Cardiac muscle cell (in vitro differentiated cells and primary cell): ENCODE measurements around the gene CXCL1. TPM values are rescaled to one million over a fixed set of nuclear protein-coding genes. Genes with fewer than 3 reads are reported as not detected.

Source experiments
- DNase-seq, 2 donors: peaks; one replicate each; pipeline versions ENCODE4 v3.0.0 to v3.0.0-alpha.2; 2010 to 2017; ENCODE audit warnings: low read depth in 1 of 2, low spot score in 1 of 2
- H3K27ac ChIP-seq: fragments of 200-600 bp; sonication (generic); 2 replicates; pipeline ENCODE4 v1.5.1; 2016
- H3K27me3 ChIP-seq: fragments of 200-600 bp; sonication (generic); 2 replicates; pipeline ENCODE4 v1.6.0; 2016; ENCODE audit warnings: control low read depth
- H3K36me3 ChIP-seq: fragments of 200-600 bp; sonication (generic); 2 replicates; pipeline ENCODE4 v1.5.1; 2016; ENCODE audit warnings: control low read depth
- H3K4me1 ChIP-seq: fragments of 200-600 bp; sonication (generic); 2 replicates; pipeline ENCODE4 v1.8.1; 2017; ENCODE audit warnings: low read depth, mild to moderate bottlenecking, mixed run types
- H3K4me3 ChIP-seq: fragments of 200-600 bp; sonication (generic); 2 replicates; pipeline ENCODE4 v1.5.1; 2016; ENCODE audit warnings: mild to moderate bottlenecking
- H3K9me3 ChIP-seq: fragments of 200-600 bp; sonication (generic); 2 replicates; pipeline ENCODE4 v1.5.1; 2017; ENCODE audit warnings: low read depth, mild to moderate bottlenecking, control low read depth
- polyA plus RNA-seq: library from polyadenylated mRNA; unstranded; fragments of >200 nt; fragmentation: Nextera tagmentation; extraction: Ambion mirVana; gene quantifications from 2 replicates; pipeline ENCODE4 v1.2.1, GENCODE V29; 2016
- total RNA-seq: library from RNA; depleted of rRNA; stranded (reverse); fragments of >200 nt; gene quantifications from 2 replicates; pipeline ENCODE4 v1.2.3, GENCODE V29; 2016
- TF ChIP-seq, protein P1 (sequence below): IDR thresholded peaks from 2 replicates; pipeline ENCODE4 v1.5.1; 2012; ENCODE audit warnings: low read depth, mild to moderate bottlenecking, low read length

Gene CXCL1
- total RNA-seq = not detected in 2 replicates
- polyA plus RNA-seq = not detected in 2 replicates

DNA sequence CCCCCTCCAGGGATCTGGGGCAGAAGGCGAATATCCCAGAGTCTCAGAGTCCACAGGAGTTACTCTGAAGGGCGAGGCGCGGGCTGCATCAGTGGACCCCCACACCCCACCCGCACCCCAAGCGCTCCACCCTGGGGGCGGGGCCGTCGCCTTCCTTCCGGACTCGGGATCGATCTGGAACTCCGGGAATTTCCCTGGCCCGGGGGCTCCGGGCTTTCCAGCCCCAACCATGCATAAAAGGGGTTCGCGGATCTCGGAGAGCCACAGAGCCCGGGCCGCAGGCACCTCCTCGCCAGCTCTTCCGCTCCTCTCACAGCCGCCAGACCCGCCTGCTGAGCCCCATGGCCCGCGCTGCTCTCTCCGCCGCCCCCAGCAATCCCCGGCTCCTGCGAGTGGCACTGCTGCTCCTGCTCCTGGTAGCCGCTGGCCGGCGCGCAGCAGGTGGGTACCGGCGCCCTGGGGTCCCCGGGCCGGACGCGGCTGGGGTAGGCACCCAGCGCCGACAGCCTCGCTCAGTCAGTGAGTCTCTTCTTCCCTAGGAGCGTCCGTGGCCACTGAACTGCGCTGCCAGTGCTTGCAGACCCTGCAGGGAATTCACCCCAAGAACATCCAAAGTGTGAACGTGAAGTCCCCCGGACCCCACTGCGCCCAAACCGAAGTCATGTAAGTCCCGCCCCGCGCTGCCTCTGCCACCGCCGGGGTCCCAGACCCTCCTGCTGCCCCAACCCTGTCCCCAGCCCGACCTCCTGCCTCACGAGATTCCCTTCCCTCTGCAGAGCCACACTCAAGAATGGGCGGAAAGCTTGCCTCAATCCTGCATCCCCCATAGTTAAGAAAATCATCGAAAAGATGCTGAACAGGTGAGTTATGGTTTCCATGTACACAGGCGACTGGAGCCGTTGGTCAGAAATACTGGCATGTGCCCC lies at the start of gene CXCL1:
Gene CXCL1, plus strand, starts transcription at position 264 of the 926 bp plus-strand sequence. Its CDS starts 78 bp downstream, at position 342.
- Histone ChIP-seq H3K36me3 (no peaks in the 10 kb centered on the region), H3K27me3 (peaks cover 43% of the 10 kb centered on the region), H3K27ac (no peak within 1 kb of the TSS), H3K4me3 (peak within 1 kb of the TSS; percentile 59), H3K4me1 (no peaks in the 10 kb centered on the region), H3K9me3 (no peaks in the 10 kb centered on the region)
- TF ChIP-seq, protein P1, sequence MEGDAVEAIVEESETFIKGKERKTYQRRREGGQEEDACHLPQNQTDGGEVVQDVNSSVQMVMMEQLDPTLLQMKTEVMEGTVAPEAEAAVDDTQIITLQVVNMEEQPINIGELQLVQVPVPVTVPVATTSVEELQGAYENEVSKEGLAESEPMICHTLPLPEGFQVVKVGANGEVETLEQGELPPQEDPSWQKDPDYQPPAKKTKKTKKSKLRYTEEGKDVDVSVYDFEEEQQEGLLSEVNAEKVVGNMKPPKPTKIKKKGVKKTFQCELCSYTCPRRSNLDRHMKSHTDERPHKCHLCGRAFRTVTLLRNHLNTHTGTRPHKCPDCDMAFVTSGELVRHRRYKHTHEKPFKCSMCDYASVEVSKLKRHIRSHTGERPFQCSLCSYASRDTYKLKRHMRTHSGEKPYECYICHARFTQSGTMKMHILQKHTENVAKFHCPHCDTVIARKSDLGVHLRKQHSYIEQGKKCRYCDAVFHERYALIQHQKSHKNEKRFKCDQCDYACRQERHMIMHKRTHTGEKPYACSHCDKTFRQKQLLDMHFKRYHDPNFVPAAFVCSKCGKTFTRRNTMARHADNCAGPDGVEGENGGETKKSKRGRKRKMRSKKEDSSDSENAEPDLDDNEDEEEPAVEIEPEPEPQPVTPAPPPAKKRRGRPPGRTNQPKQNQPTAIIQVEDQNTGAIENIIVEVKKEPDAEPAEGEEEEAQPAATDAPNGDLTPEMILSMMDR = peak; percentile 20
- DNase-seq = peak; percentile 56 to 63

DNA sequence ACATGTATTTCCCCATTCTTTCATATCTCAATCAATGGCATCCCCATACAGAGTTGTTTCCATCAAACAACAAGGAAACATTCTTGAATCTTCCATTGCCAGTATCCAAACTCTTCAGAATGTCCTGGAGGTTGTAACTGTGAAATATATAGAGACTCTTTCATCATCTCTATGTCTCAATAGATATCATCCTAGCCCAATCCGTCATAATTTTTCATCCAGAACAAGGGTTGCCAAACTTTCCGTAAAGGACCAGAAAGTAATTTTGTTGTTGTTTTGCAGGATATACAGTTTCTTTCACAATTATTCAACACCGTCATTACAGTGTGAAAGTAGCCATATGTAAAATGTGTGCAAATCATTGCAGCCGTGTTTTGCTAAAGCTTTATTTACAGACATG lies 47.9 kb upstream of the CXCL1 start:
- DNase-seq = peak in 1 of 2 donors; percentile 67
- Histone ChIP-seq H3K27me3 (no peaks in the 10 kb centered on the region), H3K4me1 (no peaks in the 10 kb centered on the region), H3K9me3 (no peaks in the 10 kb centered on the region), H3K36me3 (no peaks in the 10 kb centered on the region), H3K4me3 (no peak overlapping the region), H3K27ac (no peak overlapping the region)
- TF ChIP-seq, protein P1 = no peak

DNA sequence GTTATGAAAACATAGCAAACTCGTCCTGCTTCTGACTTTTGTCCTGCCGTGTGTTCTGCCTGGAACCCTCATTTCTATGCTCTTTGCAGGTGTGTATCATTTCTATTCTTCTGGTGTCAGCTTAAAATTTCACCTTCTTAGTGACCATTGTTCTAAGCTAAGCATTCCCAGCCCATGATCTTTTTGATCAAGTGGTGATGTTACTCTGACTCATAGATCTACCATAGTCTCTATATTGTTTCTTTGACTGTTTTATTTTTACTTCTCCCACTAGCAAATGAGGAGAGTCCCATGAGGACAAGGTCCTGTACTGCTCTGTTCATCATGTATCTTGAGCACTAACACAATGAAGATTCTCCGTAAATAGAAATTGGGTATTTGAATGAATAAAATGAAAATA lies 46.8 kb upstream of the CXCL1 start:
- DNase-seq = no peak
- TF ChIP-seq, protein P1 = no peak

DNA sequence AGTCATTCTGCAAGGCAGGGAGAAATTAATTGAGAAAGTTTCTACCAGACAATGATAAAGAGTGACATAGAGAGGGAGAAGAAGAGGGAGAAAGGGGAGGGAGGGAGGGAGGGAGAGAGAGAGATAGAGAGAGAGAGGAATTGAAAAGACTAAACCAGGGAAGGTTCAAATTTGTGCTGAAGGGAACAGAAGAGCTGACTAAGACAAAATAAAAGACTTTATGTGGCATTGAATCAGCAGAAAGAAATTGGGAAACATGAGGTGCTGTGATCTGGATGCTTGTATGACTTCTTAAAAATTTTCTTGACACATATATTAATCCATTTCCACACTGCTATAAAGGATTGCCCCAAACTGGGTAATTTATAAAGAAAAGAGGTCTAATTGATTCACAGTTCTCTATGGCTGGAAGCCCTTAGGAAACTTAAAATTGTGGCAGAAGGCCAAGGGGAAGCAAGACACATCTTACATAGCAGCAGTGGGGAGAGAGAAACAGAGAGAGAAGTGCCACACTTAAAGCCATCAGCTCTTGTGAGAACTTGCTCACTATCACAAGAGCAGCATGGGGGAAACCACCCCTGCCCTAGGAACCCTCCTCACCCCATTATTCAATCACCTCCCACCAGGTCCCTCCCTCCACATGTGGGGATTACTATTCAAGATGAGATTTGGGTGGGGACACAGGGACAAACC lies 46.2 kb upstream of the CXCL1 start:
- no peak overlapping the region for H3K4me3 ChIP-seq
- no peaks in the 10 kb centered on the region for H3K9me3 ChIP-seq
- H3K4me1 ChIP-seq = no peaks in the 10 kb centered on the region
- no peaks in the 10 kb centered on the region for H3K27me3 ChIP-seq
- DNase-seq = peak in 1 of 2 donors; percentile 38
- H3K27ac ChIP-seq = no peak overlapping the region
- TF ChIP-seq, protein P1 = no peak
- no peaks in the 10 kb centered on the region for H3K36me3 ChIP-seq

More for the DNA sequence above, 46.8 kb upstream of the CXCL1 start:
- Histone ChIP-seq H3K4me1 (no peaks in the 10 kb centered on the region), H3K4me3 (no peak overlapping the region), H3K36me3 (no peaks in the 10 kb centered on the region), H3K27ac (no peak overlapping the region), H3K27me3 (no peaks in the 10 kb centered on the region), H3K9me3 (no peaks in the 10 kb centered on the region)

DNA sequence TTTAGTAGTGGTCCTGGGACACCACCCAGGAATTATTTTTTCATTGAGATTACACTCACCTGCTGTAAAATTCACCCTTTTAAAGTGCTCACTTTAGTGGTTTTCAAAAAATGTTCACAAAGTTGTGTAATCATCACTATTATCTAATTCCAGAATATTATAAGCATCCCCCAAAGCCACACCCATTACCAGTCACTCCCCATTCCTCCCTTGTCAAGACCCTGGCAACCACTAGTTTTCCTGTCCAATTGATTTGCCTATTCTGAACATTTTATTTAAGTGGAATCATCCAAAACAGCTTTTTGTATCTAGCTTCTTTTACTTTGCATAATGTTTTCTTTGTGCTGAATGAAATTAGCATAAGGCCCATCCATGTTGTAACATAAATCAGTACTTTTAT lies 45.4 kb upstream of the CXCL1 start:
- no peak overlapping the region for H3K27ac ChIP-seq
- no peaks in the 10 kb centered on the region for H3K9me3 ChIP-seq
- TF ChIP-seq, protein P1 = no peak
- DNase-seq = no peak
- H3K27me3 ChIP-seq = no peaks in the 10 kb centered on the region
- H3K4me1 ChIP-seq = no peaks in the 10 kb centered on the region
- H3K4me3 ChIP-seq = no peak overlapping the region
- no peaks in the 10 kb centered on the region for H3K36me3 ChIP-seq
